SJCRH30 (cell line): ENCODE measurements around the gene ZSCAN30. TPM values are rescaled to one million over a fixed set of nuclear protein-coding genes. Genes with fewer than 3 reads are reported as not detected.

ENCODE experiments used
- DNase-seq, 2 experiments: peaks; one replicate each; pipeline ENCODE4 v3.0.0-alpha.2; 2015 to 2020
- H3K27ac ChIP-seq: fragments of 250-450 bp; sonication (Bioruptor Pico); 2 replicates; pipeline ENCODE4 v1.5.1; 2020; ENCODE audit warnings: mild to moderate bottlenecking, moderate library complexity
- H3K27me3 ChIP-seq: fragments of 250-450 bp; sonication (Bioruptor Pico); 2 replicates; pipeline ENCODE4 v1.5.1; 2020; ENCODE audit warnings: mild to moderate bottlenecking, moderate library complexity
- H3K36me3 ChIP-seq: fragments of 250-450 bp; sonication (Bioruptor Pico); 2 replicates; pipeline ENCODE4 v1.5.1; 2020; ENCODE audit warnings: mild to moderate bottlenecking, moderate library complexity
- H3K4me1 ChIP-seq: fragments of 250-450 bp; sonication (Bioruptor Pico); 2 replicates; pipeline ENCODE4 v1.5.1; 2020; ENCODE audit warnings: mild to moderate bottlenecking, moderate library complexity
- H3K4me3 ChIP-seq: fragments of 250-450 bp; sonication (Bioruptor Pico); 2 replicates; pipeline ENCODE4 v1.5.1; 2020; ENCODE audit warnings: mild to moderate bottlenecking, moderate library complexity
- H3K9me3 ChIP-seq: fragments of 250-450 bp; sonication (Bioruptor Pico); replicated peaks from 2 replicates; pipeline ENCODE4 v1.5.1; 2020; ENCODE audit warnings: mild to moderate bottlenecking, moderate library complexity
- total RNA-seq: library from RNA; depleted of rRNA; stranded (reverse); fragments of >200 nt; shearing (Covaris generic); gene quantifications from 2 replicates; pipeline ENCODE4 v1.2.3, GENCODE V29; 2014

The ZSCAN30 gene
- total RNA-seq, 1 experiment from 2014 or later = 8.4 TPM

GRCh38 chr18:35256947-35257346 lies 33.1 kb downstream of the ZSCAN30 start:
- Histone ChIP-seq H3K4me3 (no peak overlapping the region), H3K27me3 (no peaks in the 10 kb centered on the region), H3K4me1 (no peaks in the 10 kb centered on the region), H3K9me3 (no peaks in the 10 kb centered on the region), H3K27ac (no peak overlapping the region), H3K36me3 (no peaks in the 10 kb centered on the region)
- DNase-seq = no peak

- Histone ChIP-seq H3K36me3 (no peaks in the 10 kb centered on the region), H3K4me1 (no peaks in the 10 kb centered on the region), H3K27me3 (no peaks in the 10 kb centered on the region), H3K4me3 (no peak overlapping the region), H3K9me3 (no peaks in the 10 kb centered on the region), H3K27ac (no peak overlapping the region)
- no peak for DNase-seq
Measured at GRCh38 chr18:35253655-35254287, 36.3 kb downstream of the ZSCAN30 start.

- Histone ChIP-seq H3K4me1 (no peaks in the 10 kb centered on the region), H3K27me3 (no peaks in the 10 kb centered on the region), H3K36me3 (peaks cover 6% of the 10 kb centered on the region)
Measured at GRCh38 chr18:35252466-35252865, 37.6 kb downstream of the ZSCAN30 start.

GRCh38 chr18:35248429-35248828 lies 41.6 kb downstream of the ZSCAN30 start:
- H3K36me3 ChIP-seq = peaks cover 31% of the 10 kb centered on the region
- no peaks in the 10 kb centered on the region for H3K27me3 ChIP-seq
- DNase-seq = no peak

More at GRCh38 chr18:35252466-35252865, 37.6 kb downstream of the ZSCAN30 start:
- H3K27ac ChIP-seq = no peak overlapping the region
- H3K4me3 ChIP-seq = no peak overlapping the region
- no peaks in the 10 kb centered on the region for H3K9me3 ChIP-seq
- no peak for DNase-seq

GRCh38 chr18:35247412-35248249 lies 42.4 kb downstream of the ZSCAN30 start:
- Histone ChIP-seq H3K27ac (no peak overlapping the region), H3K36me3 (peaks cover 36% of the 10 kb centered on the region), H3K4me1 (no peaks in the 10 kb centered on the region), H3K4me3 (no peak overlapping the region), H3K9me3 (no peaks in the 10 kb centered on the region; the same call in 1 of the 2 replicates), H3K27me3 (no peaks in the 10 kb centered on the region)
- no peak for DNase-seq

More at GRCh38 chr18:35248429-35248828, 41.6 kb downstream of the ZSCAN30 start:
- Histone ChIP-seq H3K4me3 (no peak overlapping the region), H3K4me1 (no peaks in the 10 kb centered on the region), H3K9me3 (no peaks in the 10 kb centered on the region; the same call in 1 of the 2 replicates), H3K27ac (no peak overlapping the region)

- no peaks in the 10 kb centered on the region; the same call in 1 of the 2 replicates for H3K9me3 ChIP-seq
- H3K27ac ChIP-seq = no peak overlapping the region
- H3K4me3 ChIP-seq = no peak overlapping the region
- no peaks in the 10 kb centered on the region for H3K27me3 ChIP-seq
- no peak for DNase-seq
- H3K4me1 ChIP-seq = no peaks in the 10 kb centered on the region
- H3K36me3 ChIP-seq = peaks cover 36% of the 10 kb centered on the region
Measured at GRCh38 chr18:35246831-35247230, 43.2 kb downstream of the ZSCAN30 start.

GRCh38 chr18:35245719-35246317 lies 44.2 kb downstream of the ZSCAN30 start:
- Histone ChIP-seq H3K36me3 (peaks cover 36% of the 10 kb centered on the region), H3K4me1 (no peaks in the 10 kb centered on the region), H3K9me3 (no peaks in the 10 kb centered on the region; the same call in 1 of the 2 replicates), H3K27ac (no peak overlapping the region), H3K4me3 (no peak overlapping the region), H3K27me3 (no peaks in the 10 kb centered on the region)
- DNase-seq = no peak

GRCh38 chr18:35244671-35245070 lies 45.4 kb downstream of the ZSCAN30 start:
- Histone ChIP-seq H3K4me1 (no peaks in the 10 kb centered on the region), H3K27ac (no peak overlapping the region), H3K4me3 (no peak overlapping the region), H3K27me3 (no peaks in the 10 kb centered on the region), H3K36me3 (peaks cover 36% of the 10 kb centered on the region), H3K9me3 (no peaks in the 10 kb centered on the region; the same call in 1 of the 2 replicates)
- DNase-seq = no peak

- Histone ChIP-seq H3K4me3 (no peak overlapping the region), H3K36me3 (peaks cover 30% of the 10 kb centered on the region), H3K9me3 (no peaks in the 10 kb centered on the region; the same call in 1 of the 2 replicates), H3K27ac (no peak overlapping the region), H3K4me1 (no peaks in the 10 kb centered on the region), H3K27me3 (no peaks in the 10 kb centered on the region)
- DNase-seq = no peak
Measured at GRCh38 chr18:35242426-35242825, 47.6 kb downstream of the ZSCAN30 start.

- no peaks in the 10 kb centered on the region for H3K27me3 ChIP-seq
- peak overlapping the region; percentile 89 for H3K27ac ChIP-seq
- peaks cover 30% of the 10 kb centered on the region for H3K36me3 ChIP-seq
- peak overlapping the region; percentile 70 for H3K4me3 ChIP-seq
- no peak for DNase-seq
- no peaks in the 10 kb centered on the region; the same call in 1 of the 2 replicates for H3K9me3 ChIP-seq
- no peaks in the 10 kb centered on the region for H3K4me1 ChIP-seq
Measured at GRCh38 chr18:35241448-35241804, 48.6 kb downstream of the ZSCAN30 start.

GRCh38 chr18:35240664-35241447 lies 49.2 kb downstream of the ZSCAN30 start, which contains the start of gene ZNF397:
TSS of gene ZNF397 (plus strand) at chr18:35241034. CDS start at chr18:35242471, 1,437 bp downstream.
- Histone ChIP-seq H3K27me3 (no peaks in the 10 kb centered on the region), H3K9me3 (no peaks in the 10 kb centered on the region; the same call in 1 of the 2 replicates), H3K4me1 (no peaks in the 10 kb centered on the region), H3K4me3 (peak within 1 kb of the TSS; percentile 70), H3K27ac (peak within 1 kb of the TSS; percentile 89), H3K36me3 (peaks cover 25% of the 10 kb centered on the region)
- peak; percentile 94 to 95 for DNase-seq

- peak in 1 of 2 experiments; percentile 9 for DNase-seq
- H3K4me3 ChIP-seq = no peak overlapping the region
- H3K27ac ChIP-seq = no peak overlapping the region
- H3K27me3 ChIP-seq = no peaks in the 10 kb centered on the region
- H3K36me3 ChIP-seq = peaks cover 13% of the 10 kb centered on the region
- no peaks in the 10 kb centered on the region for H3K4me1 ChIP-seq
- H3K9me3 ChIP-seq = no peaks in the 10 kb centered on the region
Measured at GRCh38 chr18:35239314-35239713, 50.7 kb downstream of the ZSCAN30 start.

GRCh38 chr18:35236571-35237363 lies 53.3 kb downstream of the ZSCAN30 start:
- Histone ChIP-seq H3K4me3 (no peak overlapping the region), H3K27me3 (no peaks in the 10 kb centered on the region), H3K27ac (no peak overlapping the region), H3K36me3 (no peaks in the 10 kb centered on the region), H3K4me1 (no peaks in the 10 kb centered on the region), H3K9me3 (no peaks in the 10 kb centered on the region)
- DNase-seq = no peak

GRCh38 chr18:35231052-35231451 lies 59.0 kb downstream of the ZSCAN30 start:
- DNase-seq = peak; percentile 45 to 80
- Histone ChIP-seq H3K4me3 (no peak overlapping the region), H3K27me3 (no peaks in the 10 kb centered on the region), H3K9me3 (no peaks in the 10 kb centered on the region), H3K4me1 (no peaks in the 10 kb centered on the region), H3K27ac (no peak overlapping the region), H3K36me3 (no peaks in the 10 kb centered on the region)
